ENCODE results near the gene SLC41A3.

The SLC41A3 gene

DNA sequence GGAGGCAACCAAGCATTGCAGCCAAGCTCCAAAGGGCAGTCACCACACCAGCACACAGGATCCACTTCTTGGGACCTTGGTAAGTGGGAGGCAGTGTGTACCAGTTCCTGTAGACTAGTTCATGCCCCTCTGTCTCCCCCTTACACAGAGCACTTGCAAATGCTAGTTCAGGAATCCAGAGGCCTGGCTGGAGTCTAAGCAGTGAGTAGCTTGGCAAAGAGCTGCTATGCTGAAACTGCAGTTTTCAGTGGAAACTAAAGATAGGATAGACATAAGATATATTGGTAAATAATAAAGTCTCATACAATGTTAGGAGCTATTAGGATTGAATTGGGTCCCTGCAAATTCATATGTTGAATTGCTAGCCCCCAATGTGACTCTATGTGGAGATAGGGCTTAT lies 13.9 kb upstream of the SLC41A3 start:
- no peak for TF ChIP-seq CTCF (IDR thresholded peaks at IDR 0.05)

- TF ChIP-seq CTCF (IDR thresholded peaks at IDR 0.05) = no peak
Measured at GRCh38 chr3:126087552-126088175, 3.7 kb upstream of the SLC41A3 start.

- TF ChIP-seq CTCF (IDR thresholded peaks at IDR 0.05) = no peak
Measured at GRCh38 chr3:126085841-126086240, 1.9 kb upstream of the SLC41A3 start.

DNA sequence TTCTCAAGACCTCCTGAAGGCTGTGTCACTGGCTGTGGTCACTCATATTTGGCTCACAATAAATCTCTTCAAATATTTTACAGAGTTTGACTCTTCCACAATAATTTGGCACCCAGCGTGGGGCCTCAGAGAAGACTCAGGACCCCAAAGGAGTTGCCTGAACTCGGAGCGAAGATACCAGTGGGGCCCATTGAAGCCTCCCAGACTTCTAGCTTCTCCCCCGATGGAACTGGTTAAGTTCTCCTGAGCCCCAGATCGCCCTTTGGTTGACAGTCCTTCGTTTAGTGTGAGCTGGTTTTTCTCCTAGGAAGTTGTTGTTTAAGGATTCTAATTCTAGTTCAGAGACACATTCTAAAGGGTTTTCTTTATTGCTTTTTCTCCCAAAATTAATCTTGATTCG lies 1.4 kb upstream of the SLC41A3 start:
- no peak for TF ChIP-seq CTCF (IDR thresholded peaks at IDR 0.05)

GRCh38 chr3:126084768-126085180 lies 850 bp upstream of the SLC41A3 start:
- no peak for TF ChIP-seq CTCF (IDR thresholded peaks at IDR 0.05)

DNA sequence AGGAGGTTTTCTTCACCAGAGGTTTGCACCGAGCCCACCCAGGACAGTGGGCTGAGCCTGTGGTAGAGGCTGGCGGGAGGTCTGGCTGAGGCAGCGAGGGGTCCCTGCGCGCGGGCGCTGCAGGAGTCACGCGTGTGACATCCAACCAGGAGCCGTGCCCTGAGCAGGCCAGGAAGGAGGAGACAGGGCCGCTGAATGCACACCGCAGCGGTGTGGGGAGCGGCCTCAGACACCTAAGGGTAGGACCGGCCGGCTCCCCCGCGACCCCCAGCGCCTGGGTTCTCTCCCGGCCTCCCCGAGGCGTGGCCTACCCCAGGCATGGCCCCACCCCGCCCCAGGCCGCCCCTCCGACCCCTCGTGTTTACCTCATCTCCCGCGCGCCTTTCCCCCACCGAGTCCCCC lies 412 bp downstream of the SLC41A3 start:
- no peak for TF ChIP-seq CTCF (IDR thresholded peaks at IDR 0.05)

- no peak for TF ChIP-seq CTCF (IDR thresholded peaks at IDR 0.05)
Measured at GRCh38 chr3:126083138-126083445, 832 bp downstream of the SLC41A3 start.

Data from LNCAP (cell line).